Stimulated activated naive CD4-positive, alpha-beta T cell (primary cell): ENCODE results near the gene OR10H2.
A peak's percentile ranks its signal among the peaks of the same experiment; 100 is the strongest.
"Not testable (repeated sequence)": the region's sequence is repeated elsewhere in the genome, so short reads cannot be mapped to it uniquely, and the experiment has no call there.

ENCODE experiments used
- DNase-seq, 6 experiments: peaks; one replicate each; lab custom pipeline; 2025; lab: John Stamatoyannopoulos, UW

Gene OR10H2, protein sequence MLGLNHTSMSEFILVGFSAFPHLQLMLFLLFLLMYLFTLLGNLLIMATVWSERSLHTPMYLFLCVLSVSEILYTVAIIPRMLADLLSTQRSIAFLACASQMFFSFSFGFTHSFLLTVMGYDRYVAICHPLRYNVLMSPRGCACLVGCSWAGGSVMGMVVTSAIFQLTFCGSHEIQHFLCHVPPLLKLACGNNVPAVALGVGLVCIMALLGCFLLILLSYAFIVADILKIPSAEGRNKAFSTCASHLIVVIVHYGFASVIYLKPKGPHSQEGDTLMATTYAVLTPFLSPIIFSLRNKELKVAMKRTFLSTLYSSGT

DNA sequence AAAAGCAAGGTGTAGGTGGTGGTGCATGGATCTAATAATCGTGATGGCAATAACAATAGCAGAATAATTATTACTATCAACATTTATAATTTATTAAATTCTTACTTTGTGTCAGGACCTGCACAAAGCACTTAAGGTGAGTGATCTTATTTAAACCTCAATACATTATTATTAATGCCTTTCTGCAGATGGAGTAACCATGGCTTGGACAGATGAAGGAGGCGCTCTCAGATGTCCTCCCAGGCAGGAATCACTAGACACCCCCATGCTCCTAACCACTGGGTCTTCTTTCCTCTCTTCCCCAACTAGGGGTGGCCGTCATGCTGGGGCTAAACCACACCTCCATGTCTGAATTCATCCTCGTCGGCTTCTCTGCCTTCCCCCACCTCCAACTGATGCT, at the start of gene OR10H2:
TSS of gene OR10H2 (plus strand) at position 301 of the 400 bp plus-strand sequence. CDS start at position 321, 20 bp downstream.
- no peak for DNase-seq

- no peak for DNase-seq
Measured at GRCh38 chr19:15679089-15679488, 48.7 kb upstream of the OR10H2 start.

DNA sequence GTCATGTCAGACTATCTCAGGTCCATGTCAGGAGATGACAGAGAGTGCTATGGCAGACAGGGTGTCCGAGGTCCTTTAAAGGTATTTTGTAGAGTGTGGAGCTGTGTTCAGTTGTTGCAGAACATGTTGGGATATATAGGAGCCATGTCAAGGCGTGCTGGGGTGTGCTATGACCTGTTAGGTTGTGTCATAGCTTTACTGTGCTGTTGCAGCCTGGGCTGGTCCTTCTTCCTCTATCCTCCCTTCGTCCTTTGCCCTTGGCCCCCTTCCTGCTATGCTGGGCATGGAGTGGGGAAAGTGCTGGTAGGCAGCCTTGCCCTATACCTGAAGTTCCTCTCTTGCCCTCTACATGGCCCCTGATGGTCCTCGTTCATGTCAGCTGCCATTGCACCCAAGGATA, 48.0 kb upstream of the OR10H2 start:
- not testable (repeated sequence) for DNase-seq

GRCh38 chr19:15680478-15681322, 47.1 kb upstream of the OR10H2 start:
- DNase-seq, result no peak

- no peak for DNase-seq
Measured at GRCh38 chr19:15683411-15683810, 44.4 kb upstream of the OR10H2 start.

GRCh38 chr19:15684828-15685227, 43.0 kb upstream of the OR10H2 start:
- DNase-seq, result no peak

- no peak for DNase-seq
Measured at GRCh38 chr19:15696654-15697194, 31.1 kb upstream of the OR10H2 start.

GRCh38 chr19:15701757-15702533, 25.9 kb upstream of the OR10H2 start:
- no peak for DNase-seq

DNA sequence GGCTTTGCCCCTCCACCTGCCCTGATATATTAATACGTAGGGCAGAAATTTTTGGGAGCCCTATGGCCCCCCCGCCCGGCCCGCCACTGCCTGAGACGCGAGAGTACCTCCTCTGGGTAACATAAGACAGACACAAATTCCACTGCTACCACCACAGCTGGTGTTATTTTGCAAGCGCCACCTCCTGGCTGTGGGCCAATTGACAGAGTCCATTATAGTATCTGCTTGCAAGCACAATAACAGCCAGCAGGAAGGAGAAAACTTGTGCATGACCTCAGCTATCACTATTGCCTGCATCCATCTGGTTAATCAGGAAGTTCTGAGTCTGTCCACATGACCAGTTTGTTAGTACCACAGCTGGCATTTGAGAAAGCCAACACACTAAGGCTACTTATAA, 25.3 kb upstream of the OR10H2 start:
- peak in 3 of 6 experiments; percentile 9 to 15 (median 9) for DNase-seq

DNA sequence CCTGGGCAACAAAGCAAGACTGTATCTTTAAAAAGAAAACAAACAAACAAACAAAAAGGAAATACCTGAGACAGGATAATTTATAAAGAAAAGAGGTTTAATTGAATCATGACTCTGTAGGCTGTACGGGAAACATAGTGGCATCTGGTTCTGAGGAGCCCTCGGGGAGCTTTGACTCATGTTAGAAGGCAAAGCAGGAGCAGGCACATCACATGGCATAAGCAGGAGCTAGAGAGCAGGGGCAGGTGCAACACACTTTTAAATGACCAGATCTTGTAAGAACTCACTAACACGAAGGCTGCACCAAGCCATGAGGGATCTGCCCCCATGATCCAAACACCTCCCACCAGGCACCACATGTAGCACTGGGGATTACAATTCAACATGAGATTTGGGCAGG, 13.2 kb upstream of the OR10H2 start:
- no peak for DNase-seq

GRCh38 chr19:15715642-15716041, 12.2 kb upstream of the OR10H2 start:
- DNase-seq, result no peak

DNA sequence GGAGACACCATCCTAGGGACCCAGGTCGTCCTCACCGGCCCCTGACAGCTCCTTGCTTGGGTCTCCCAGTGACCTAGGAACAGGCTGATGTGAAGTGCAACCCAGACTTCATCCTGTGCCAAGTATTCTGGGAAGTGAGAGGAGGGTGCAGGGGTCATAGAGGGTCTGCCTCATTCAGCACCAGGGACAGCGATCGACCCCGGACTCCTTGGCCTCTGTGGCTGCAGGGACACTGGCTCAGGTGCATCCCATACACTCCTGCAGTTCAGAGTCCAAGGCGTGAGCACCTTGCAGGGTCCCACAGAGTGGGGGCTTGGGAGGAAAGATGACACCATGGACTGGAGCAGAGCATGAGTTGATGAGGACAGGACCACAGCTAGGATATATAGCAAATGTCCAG, 10.0 kb upstream of the OR10H2 start:
- no peak for DNase-seq

DNA sequence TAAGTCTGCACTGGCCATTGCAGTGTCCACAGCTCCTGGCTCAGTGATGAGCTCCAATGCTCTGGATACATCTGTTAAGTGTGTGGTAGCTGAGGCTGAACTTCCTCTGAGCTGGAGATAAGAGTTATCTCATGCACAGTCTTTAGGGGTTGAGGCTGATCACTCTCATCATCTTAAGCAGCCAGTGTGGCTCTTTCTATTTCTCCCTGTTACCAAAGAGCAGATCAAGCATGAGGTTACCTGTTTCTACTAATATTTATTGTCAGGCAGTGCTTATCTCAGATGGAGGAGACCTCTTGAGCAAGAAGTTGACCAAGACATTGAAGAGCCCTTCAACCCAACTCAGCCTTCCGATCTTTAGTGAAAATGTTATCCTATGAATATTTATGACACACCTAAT, 6.6 kb upstream of the OR10H2 start:
- DNase-seq, result no peak

DNA sequence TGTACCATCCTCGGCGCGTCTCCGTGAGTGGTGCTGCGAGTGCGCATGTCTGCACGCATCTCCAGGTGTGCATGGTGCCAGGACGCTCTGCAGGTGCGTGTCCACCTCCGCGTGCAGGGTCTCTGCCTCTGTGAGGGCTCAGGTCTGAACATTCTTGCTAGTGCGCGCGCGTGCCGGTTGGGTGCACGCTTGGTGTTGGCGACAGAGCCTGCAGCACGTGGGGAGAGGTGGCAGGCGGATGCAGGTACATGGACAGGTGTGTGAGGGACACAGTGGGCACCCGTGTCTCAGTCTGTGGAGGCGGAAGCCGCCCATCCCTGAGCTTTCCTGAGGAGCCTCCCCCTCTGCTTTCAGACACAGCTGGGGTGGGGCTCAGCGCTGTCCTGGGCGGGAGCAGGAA, 4.9 kb upstream of the OR10H2 start:
- DNase-seq, result no peak

DNA sequence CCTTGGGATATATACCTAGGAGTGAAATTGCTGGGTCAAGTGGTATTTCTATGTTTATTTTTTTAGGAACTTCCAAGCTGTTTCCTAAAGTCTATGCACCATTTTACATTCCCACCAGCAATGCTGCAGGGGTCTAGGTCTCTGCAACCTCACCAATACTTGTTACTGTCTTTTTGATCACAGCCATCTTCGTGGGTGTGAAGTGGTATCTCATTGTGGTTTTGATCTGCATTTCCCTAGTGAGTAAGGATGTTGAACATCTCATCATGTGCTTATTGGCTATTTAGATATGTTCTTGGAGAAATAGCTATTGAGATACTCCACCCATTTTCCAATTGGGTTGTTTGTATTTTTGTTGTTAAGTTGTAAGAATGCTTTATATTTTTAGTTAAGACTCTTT, 2.7 kb downstream of the OR10H2 start:
- DNase-seq, result no peak

DNA sequence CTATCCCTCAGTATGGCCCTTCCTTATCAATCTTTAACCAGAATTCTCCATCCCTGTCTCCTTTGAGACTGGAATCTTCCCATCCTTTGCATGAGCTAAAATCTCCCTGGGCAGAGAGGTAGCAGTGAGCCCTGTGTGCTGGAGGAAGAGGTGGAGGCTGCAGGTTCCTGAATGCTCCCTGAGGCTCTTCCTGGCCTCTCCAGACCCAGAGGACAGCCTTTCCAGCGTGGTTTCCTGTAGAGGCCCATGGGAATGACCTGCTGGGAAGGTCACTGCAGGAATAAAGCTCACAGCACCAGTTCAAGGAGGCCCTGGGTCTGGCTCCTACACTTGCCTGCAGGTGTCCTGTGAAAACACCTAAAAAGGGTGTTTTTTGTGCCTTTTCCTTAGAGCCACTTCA, 4.6 kb downstream of the OR10H2 start:
- no peak for DNase-seq

DNA sequence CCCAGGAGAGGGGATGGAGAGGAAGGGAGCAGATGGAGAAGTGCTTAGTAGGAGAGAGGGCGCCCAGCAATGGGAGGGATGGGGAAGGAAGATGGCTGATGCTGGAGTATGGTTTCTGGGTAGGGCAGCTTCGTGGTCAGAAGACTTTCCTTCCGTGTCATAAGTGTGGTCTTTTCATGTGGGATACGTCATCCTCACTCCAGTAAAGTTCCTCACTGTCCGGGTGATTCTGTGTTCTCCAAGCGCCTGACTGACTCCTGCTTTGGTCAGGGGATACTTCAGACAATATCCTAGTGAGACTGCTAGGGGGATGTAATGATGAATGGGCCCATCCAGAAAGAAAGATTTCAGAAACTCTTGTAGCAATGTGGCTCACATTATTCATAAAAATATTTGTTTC, 6.1 kb downstream of the OR10H2 start:
- DNase-seq, result no peak

- DNase-seq, result no peak
Measured at GRCh38 chr19:15737722-15738121, 9.9 kb downstream of the OR10H2 start, which contains the start of gene OR10H3. Gene OR10H3 (plus strand): TSS chr19:15737985. CDS start chr19:15741393, 3,408 bp downstream.

DNA sequence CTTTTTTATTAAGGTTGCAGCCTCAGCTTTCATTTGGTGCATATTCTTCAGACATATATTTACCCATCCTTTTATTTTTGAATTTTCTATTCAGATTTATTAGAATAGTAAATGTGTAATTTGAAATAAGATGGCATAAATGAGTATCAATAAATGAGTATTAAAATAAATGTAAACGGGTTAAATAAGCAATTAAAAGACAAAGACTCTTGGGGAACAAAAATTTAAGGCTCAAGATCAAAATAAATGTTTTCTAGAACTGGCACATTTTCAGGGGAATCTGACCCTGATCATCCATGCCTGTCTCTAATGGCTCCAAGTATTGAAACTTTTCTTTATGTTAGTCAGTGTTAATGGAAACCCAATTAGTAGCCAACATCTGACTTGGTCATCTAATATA, 13.0 kb downstream of the OR10H2 start:
- DNase-seq, result no peak

GRCh38 chr19:15748239-15748638, 20.4 kb downstream of the OR10H2 start:
- DNase-seq, result no peak

DNA sequence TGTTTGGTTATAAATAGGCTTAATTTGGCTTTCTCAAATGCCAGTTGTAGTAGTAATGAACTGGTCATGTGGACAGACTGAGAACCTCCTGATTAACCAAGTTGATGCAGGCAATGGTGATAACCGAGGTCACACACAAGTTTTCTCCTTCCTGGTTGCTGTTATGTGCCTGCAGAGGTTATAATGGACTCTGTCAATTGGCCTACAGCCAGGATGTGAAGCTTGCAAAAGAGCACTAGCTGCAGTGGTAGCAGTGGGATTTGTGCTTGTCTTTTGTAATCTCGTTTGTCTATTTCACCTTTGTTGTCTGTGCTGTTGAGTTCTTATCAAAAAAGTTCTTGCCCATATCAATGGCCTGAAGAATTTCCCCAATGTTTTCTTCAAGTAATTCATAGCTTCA, 30.6 kb downstream of the OR10H2 start:
- no peak for DNase-seq

- DNase-seq, result no peak
Measured at GRCh38 chr19:15759962-15760565, 32.2 kb downstream of the OR10H2 start.
